GM08714 (cell line): ENCODE data around the gene FAM217A.

Experiments used
- H3K4me3 ChIP-seq: fragments of 200-500 bp; sonication (Bioruptor generic); 2 replicates; pipeline ENCODE4 v1.5.1; 2014; ENCODE audit warnings: mild to moderate bottlenecking, low read length, inconsistent platforms
- ZNF274 ChIP-seq: IDR thresholded peaks from 2 replicates; pipeline ENCODE4 v1.6.1; 2012; ENCODE audit warnings: mild to moderate bottlenecking, low read depth, low read length

Gene FAM217A

GRCh38 chr6:4059115-4059777 lies 19.7 kb downstream of the FAM217A start:
- no peak for TF ChIP-seq ZNF274
- H3K4me3 ChIP-seq = no peak overlapping the region

DNA sequence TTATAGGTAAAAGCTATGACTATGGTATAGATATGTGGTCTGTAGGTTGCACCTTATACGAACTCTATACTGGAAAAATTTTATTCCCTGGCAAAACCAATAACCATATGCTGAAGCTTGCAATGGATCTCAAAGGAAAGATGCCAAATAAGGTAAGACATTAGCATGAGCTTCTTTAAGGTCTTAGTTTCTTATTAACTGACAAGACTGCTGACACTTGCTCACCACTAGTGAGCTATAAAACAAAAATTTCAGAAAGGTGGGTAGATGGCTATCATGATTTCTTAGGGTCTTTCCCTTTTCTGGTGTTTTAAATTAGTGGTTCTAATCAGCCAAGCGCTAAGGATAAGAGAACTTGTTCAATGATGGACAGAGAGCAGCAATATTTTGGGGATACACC lies 21.9 kb downstream of the FAM217A start:
- no peak overlapping the region for H3K4me3 ChIP-seq
- TF ChIP-seq ZNF274 = no peak

- no peak for TF ChIP-seq ZNF274
- no peak overlapping the region for H3K4me3 ChIP-seq
These were observed 23.4 kb downstream of the FAM217A start for GRCh38 chr6:4055420-4056041.

GRCh38 chr6:4049246-4049645 lies 29.7 kb downstream of the FAM217A start:
- TF ChIP-seq ZNF274 = no peak
- no peak overlapping the region for H3K4me3 ChIP-seq

DNA sequence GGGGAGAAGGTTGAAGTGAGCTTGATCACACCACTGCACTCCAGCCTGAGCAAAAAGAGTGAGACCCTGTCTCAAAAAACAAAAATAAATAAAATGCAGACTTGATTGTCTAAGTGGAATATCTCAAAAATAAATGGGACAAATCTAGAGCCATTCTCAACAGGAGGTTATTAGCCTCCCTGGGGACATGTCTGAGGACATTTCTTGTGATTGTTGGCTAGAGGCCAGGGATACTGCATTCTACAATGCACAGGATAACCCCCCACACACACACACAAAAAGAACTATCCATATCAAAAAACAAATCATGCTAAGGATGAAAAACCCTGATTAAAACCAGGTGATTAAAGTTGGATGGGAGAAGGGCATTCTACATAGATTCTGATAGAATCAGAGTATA lies 37.5 kb downstream of the FAM217A start:
- H3K4me3 ChIP-seq = no peak overlapping the region
- TF ChIP-seq ZNF274 = no peak

GRCh38 chr6:4039348-4039747 lies 39.6 kb downstream of the FAM217A start:
- no peak for TF ChIP-seq ZNF274
- no peak overlapping the region for H3K4me3 ChIP-seq

DNA sequence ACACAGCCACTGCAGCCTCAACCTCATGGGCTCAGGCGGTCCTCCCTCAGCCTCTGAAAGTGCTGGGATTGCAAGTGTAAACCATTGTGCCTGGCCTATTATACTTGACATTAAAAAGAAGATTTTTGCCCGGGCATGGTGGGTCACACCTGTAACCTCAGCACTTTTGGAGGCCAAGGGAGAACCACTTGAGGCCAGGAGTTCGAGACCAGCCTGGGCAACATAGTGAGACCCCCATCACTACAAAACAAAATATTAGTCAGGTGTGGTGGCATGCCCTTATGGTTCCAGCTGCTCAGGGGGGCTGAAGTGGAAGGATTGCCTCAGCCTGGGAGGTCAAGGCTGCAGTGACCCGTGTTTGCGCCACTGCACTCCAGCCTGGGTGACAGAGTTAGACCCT lies 42.4 kb downstream of the FAM217A start:
- no peak for TF ChIP-seq ZNF274
- no peak overlapping the region for H3K4me3 ChIP-seq

GRCh38 chr6:4032475-4032874 lies 46.5 kb downstream of the FAM217A start:
- H3K4me3 ChIP-seq = no peak overlapping the region
- TF ChIP-seq ZNF274 = no peak

- no peak for TF ChIP-seq ZNF274
- no peak overlapping the region for H3K4me3 ChIP-seq
These were observed 47.5 kb downstream of the FAM217A start for GRCh38 chr6:4031442-4031841.

GRCh38 chr6:4030669-4031068 lies 48.3 kb downstream of the FAM217A start:
- H3K4me3 ChIP-seq = no peak overlapping the region
- no peak for TF ChIP-seq ZNF274

- H3K4me3 ChIP-seq = no peak overlapping the region
- no peak for TF ChIP-seq ZNF274
These were observed 49.2 kb downstream of the FAM217A start for GRCh38 chr6:4029687-4030086.

DNA sequence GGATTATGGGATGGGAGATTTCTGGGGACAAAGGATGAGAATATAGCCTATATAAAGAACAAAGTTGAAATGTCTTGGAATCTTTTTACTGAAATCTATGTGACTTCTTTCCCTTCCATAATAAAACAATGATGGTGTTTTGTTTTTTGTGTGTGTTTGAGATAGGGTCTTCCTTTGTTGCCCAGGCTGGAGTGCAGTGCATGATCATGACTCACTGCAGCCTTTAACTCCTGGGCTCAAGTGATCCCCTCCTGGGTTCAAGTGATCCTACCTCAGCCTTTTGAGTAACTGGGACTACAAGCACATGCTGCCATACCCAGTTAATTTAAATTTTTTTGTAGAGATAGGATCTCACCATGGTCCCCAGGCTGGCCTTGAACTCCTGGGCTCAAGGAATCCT lies 50.9 kb downstream of the FAM217A start:
- no peak for TF ChIP-seq ZNF274
- H3K4me3 ChIP-seq = no peak overlapping the region

- no peak for TF ChIP-seq ZNF274
- no peak overlapping the region for H3K4me3 ChIP-seq
These were observed 53.3 kb downstream of the FAM217A start for GRCh38 chr6:4025681-4026080.

- no peak overlapping the region; the same call in 1 of the 2 replicates for H3K4me3 ChIP-seq
- no peak for TF ChIP-seq ZNF274
These were observed 55.7 kb downstream of the FAM217A start for GRCh38 chr6:4023240-4023639.

DNA sequence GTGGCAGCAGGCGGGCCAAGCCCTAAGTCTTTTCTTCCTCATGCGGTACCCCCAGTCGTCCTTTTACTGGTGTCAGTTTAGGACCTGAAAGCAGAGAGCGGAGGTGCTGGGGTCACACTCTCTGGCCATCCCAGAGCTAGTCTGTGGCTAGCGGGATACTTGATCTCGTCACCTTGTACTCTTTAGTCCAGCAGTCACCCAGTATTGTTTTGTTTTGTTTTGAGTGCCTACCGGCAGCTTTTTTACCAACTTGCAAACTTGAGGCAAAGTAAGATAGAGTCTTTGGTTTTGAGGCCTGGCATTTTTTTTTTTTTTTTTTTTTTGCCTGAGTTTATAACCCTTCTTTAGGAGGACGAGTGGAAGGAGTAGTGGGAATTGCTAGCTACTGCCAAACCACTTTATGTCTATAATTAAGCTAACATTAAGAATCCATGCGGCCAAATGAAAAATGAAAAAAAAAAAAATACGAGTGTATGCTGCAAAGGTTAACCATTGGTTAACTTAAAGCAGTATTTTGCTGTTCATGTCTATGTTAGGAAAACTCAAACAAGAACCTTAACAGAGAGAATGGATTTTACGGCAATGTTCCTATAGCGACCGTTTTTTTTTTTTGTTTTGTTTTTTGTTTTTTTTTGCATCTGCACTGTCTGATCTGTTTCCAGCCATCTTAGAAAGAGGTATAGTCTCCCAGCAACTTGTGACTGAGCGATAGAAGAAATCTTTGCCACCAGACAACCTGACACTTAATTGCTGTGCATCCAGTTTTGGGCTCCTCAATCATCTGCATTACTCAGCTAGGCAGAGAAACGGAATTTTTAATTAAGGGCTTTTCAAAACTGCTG lies 56.9 kb downstream of the FAM217A start:
- no peak for TF ChIP-seq ZNF274
- peak overlapping the region; percentile 92 for H3K4me3 ChIP-seq
